MM.1S (cell line): ENCODE results near the gene SPECC1L.

Source experiments
- EZH2phosphoT487 ChIP-seq: fragments of 300-600 bp; sonication (generic); IDR thresholded peaks from 2 replicates; pipeline ENCODE4 v1.6.1; 2018; ENCODE audit warnings: antibody characterized with exemption, low read length
- TF ChIP-seq, protein P1 (sequence below): fragments of 300-600 bp; sonication (generic); IDR thresholded peaks from 2 replicates; pipeline ENCODE4 v1.5.1; 2016; ENCODE audit warnings: antibody characterized with exemption, low read length, mixed read lengths

- TF ChIP-seq, protein P1, sequence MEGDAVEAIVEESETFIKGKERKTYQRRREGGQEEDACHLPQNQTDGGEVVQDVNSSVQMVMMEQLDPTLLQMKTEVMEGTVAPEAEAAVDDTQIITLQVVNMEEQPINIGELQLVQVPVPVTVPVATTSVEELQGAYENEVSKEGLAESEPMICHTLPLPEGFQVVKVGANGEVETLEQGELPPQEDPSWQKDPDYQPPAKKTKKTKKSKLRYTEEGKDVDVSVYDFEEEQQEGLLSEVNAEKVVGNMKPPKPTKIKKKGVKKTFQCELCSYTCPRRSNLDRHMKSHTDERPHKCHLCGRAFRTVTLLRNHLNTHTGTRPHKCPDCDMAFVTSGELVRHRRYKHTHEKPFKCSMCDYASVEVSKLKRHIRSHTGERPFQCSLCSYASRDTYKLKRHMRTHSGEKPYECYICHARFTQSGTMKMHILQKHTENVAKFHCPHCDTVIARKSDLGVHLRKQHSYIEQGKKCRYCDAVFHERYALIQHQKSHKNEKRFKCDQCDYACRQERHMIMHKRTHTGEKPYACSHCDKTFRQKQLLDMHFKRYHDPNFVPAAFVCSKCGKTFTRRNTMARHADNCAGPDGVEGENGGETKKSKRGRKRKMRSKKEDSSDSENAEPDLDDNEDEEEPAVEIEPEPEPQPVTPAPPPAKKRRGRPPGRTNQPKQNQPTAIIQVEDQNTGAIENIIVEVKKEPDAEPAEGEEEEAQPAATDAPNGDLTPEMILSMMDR, result no peak
- TF ChIP-seq EZH2phosphoT487, result no peak
These were observed at the start of gene SPECC1L for GRCh38 chr22:24270556-24271385.
